Thyroid gland (tissue), 4 donors: ENCODE measurements around the gene PDIA6.

Experiments used
- CTCF ChIP-seq, 6 experiments: fragments of 200-600 bp in 3 of 6; fragments of 450-650 bp in 3 of 6; sonication (generic) in 3 of 6; IDR thresholded peaks; one replicate each; pipeline ENCODE4 v1.5.1; 2016 to 2019; ENCODE audit warnings: antibody characterized with exemption in 6 of 6, mild to moderate bottlenecking in 2 of 6, inconsistent platforms in 1 of 6, moderate library complexity in 1 of 6
- POLR2A ChIP-seq, 2 donors: fragments of 450-650 bp; IDR thresholded peaks; one replicate each; pipeline ENCODE4 v1.6.1; 2017; ENCODE audit warnings: antibody characterized with exemption in 2 of 2, mild to moderate bottlenecking in 2 of 2, moderate library complexity in 1 of 2

- TF ChIP-seq CTCF (IDR thresholded peaks at IDR 0.05): no peak
- TF ChIP-seq POLR2A (IDR thresholded peaks at IDR 0.05): no peak
These were observed 14.0 kb upstream of the PDIA6 start for GRCh38 chr2:10826625-10827024.
